GM12891 (cell line): ENCODE results near the gene APOL3.
"Not testable (repeated sequence)": the region's sequence is repeated elsewhere in the genome, so short reads cannot be mapped to it uniquely, and the experiment has no call there.

Experiments
- POLR2A ChIP-seq: IDR thresholded peaks from 2 replicates; pipeline ENCODE4 v1.6.1; 2011; ENCODE audit warnings: low read depth, low read length, control low read depth
- TAF1 ChIP-seq: IDR thresholded peaks from 2 replicates; pipeline ENCODE4 v1.6.1; 2011; ENCODE audit warnings: low read depth, low read length, control low read depth

DNA sequence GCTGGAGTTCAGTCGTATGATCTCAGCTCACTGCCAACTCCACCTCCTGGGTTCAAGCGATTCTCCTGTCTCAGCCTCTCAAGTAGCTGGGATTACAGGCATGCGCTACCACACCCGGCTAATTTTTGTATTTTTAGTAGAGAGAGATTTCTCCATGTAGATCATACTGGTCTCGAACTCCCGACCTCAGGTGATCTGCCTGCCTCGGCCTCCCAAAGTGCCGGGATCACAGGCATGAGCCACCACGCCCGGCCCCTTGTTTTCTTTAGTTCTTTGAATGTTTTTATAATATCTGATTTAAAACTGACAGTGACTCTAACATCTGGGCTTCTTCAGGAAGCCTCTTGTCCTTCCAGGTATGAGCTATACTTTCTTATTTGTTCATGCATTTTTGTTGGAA is 61.0 kb downstream of the APOL3 start:
- not testable (repeated sequence) for TF ChIP-seq TAF1, POLR2A
